Ramos (cell line): ENCODE data around the gene LDLRAD4.

ENCODE experiments used
- in situ Hi-C: fragments of 300-500 bp; cut with MboI; formaldehyde crosslinking; loops from one replicate; pipeline ENCODE4 v1.14.3; 2022; ENCODE audit warnings: low sequenced_read_pairs; ENCODE audit not compliant: unreplicated experiment

Gene LDLRAD4

GRCh38 chr18:13199169-13199568 lies 19.4 kb upstream of the LDLRAD4 start:
- in situ Hi-C loops, result no loop called here

- in situ Hi-C loops, result no loop called here
These were observed 17.3 kb upstream of the LDLRAD4 start for GRCh38 chr18:13201292-13201691.

GRCh38 chr18:13202571-13202970 lies 16.0 kb upstream of the LDLRAD4 start:
- in situ Hi-C loops, result no loop called here

- in situ Hi-C loops, result no loop called here
These were observed 12.3 kb upstream of the LDLRAD4 start for GRCh38 chr18:13206301-13206700.

- in situ Hi-C loops, result no loop called here
These were observed 11.3 kb upstream of the LDLRAD4 start for GRCh38 chr18:13207294-13207693.

GRCh38 chr18:13211534-13211933 lies 7.0 kb upstream of the LDLRAD4 start:
- in situ Hi-C loops, result no loop called here

GRCh38 chr18:13213036-13213795 lies 5.3 kb upstream of the LDLRAD4 start:
- in situ Hi-C loops, result no loop called here

GRCh38 chr18:13214609-13215008 lies 4.0 kb upstream of the LDLRAD4 start:
- in situ Hi-C loops, result no loop called here

GRCh38 chr18:13216092-13216582 lies 2.4 kb upstream of the LDLRAD4 start:
- in situ Hi-C loops, result no loop called here

GRCh38 chr18:13216711-13217465 lies 1.7 kb upstream of the LDLRAD4 start:
- in situ Hi-C loops, result no loop called here

GRCh38 chr18:13217466-13217961 lies 1.0 kb upstream of the LDLRAD4 start:
- in situ Hi-C loops, result no loop called here

GRCh38 chr18:13217971-13218367 lies 591 bp upstream of the LDLRAD4 start:
- in situ Hi-C loops, result no loop called here

- in situ Hi-C loops, result no loop called here
These were observed 437 bp downstream of the LDLRAD4 start for GRCh38 chr18:13218997-13219396.

- in situ Hi-C loops, result no loop called here
These were observed 1.1 kb downstream of the LDLRAD4 start for GRCh38 chr18:13219593-13220159.

GRCh38 chr18:13220361-13220991 lies 1.9 kb downstream of the LDLRAD4 start:
- in situ Hi-C loops, result no loop called here

GRCh38 chr18:13221869-13222855 lies 3.6 kb downstream of the LDLRAD4 start:
- in situ Hi-C loops, result no loop called here

- in situ Hi-C loops, result no loop called here
These were observed 4.3 kb downstream of the LDLRAD4 start for GRCh38 chr18:13222856-13223281.

- in situ Hi-C loops, result no loop called here
These were observed 5.0 kb downstream of the LDLRAD4 start for GRCh38 chr18:13223311-13224143.
